ENCODE results near the gene PRXL2B.
"Not testable (repeated sequence)": the region's sequence is repeated elsewhere in the genome, so short reads cannot be mapped to it uniquely, and the experiment has no call there.

Gene PRXL2B

DNA sequence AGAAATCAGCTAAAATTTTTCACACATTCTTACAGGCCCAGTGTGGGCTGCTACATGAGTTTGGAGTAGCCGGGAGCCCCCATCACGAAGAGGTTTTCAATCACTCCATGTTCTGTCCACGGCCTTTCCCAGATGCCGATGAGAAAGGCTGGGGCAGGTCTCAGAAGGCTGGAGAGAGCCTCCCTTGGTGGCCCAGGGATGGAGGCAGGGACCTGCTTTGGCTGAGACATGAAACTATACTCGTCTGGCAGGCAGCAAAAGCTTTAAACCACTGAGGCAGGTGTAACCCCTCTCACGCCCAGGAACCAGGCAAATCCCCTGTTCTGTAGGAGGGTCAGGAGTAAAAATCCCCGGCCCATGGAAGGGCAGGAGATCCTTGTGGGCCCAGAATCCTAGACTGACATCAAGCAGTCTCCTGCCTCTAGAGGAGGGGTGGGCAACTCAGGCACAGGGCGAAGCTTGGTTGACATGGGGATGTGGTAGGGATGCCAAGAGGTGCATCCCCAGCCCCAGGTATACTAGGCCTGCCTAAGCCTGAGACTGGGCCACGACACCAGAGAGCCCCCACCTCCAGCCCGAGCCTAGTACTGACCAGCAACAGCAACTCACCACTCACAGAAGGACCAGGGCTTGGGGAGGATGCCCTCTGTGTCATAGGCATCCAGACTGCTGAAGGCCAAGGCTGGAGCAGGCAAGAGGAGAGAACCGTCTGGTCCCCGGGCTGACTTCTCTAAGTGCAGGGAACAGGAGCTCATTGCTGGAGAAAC is 37.2 kb downstream of the PRXL2B start:
- no peak for DNase-seq

DNA sequence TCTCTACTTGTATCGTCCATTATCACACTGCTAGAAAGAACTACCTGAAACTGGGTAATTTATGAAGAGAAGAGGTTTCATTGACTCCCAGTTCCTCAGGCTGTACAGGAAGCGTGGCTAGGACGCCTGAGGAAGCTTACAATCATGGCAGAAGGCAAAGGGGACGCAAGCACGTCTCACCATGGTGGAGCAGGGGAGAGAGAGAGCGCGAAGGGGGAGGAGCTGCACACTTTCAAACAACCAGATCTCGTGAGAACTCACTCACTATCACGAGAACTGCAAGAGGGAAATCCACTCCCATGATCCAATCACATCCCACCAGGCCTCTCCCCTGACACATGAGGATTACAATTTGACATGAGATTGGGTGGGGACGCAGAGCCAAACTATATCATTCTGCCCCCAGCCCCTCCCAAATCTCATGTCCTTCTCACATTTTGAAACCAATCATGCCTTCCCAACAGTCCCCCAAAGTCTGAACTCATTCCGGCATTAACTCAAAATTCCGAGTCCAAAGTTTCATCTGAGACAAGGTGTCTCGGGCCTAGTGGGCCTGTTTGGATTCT is 38.2 kb downstream of the PRXL2B start:
- DNase-seq, result no peak

DNA sequence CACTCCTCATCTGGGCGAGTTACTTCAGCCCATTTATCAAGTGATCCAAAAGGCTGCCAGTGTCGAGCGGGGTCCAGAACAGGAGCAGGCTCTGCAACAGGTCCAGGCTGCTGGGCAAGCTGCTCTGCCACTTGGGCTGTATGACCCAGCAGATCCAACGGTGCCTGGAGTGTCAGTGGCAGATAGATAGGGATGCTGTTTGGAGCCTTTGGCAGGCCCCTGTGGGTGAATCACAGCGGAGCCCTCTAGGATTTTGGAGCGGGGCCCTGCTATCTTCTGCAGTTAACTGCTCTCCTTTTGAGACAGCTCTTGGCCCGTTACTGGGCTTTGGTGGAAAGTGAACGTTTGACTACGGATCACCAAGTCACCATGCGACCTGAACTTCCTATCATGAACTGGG is 38.7 kb downstream of the PRXL2B start:
- no peak for DNase-seq

DNA sequence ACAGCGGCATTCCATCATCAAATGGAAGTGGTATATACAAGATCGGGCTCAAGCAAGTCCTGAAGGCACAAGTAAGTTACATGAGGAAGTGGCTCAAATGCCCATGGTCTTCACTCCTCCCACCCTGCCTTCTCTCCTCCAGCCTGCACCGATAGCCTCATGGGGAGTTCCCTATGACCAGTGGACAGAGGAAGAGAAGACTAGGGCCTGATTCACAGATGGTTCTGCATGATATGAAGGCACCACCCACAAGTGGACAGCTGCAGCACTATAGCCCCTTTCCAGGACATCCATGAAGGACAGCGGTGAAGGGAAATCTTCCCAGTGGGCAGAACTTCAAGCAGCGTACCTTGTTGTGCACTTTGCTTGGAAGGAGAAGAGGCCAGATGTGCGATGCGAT is 39.2 kb downstream of the PRXL2B start:
- not testable (repeated sequence) for DNase-seq

DNA sequence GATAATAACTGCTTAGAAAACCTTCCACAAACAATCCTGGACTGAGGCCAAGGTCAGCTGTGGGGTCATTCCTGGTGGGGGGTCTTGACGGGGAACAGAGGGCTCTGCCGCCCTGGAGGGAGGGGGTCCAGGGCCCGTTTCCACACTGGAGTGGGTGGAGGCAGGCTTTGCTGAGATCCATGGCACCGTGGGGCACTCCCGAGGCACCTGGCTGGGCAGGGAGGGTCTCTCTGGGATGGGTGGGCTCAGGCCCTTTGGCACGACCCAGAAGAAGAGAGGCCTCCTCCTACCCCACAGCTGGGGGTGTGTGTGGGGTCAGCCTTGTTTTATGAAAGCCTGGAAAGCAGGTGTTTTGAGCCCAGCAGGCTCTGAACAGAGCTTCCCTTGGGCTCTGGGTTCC is 41.2 kb downstream of the PRXL2B start:
- no peak for DNase-seq

DNA sequence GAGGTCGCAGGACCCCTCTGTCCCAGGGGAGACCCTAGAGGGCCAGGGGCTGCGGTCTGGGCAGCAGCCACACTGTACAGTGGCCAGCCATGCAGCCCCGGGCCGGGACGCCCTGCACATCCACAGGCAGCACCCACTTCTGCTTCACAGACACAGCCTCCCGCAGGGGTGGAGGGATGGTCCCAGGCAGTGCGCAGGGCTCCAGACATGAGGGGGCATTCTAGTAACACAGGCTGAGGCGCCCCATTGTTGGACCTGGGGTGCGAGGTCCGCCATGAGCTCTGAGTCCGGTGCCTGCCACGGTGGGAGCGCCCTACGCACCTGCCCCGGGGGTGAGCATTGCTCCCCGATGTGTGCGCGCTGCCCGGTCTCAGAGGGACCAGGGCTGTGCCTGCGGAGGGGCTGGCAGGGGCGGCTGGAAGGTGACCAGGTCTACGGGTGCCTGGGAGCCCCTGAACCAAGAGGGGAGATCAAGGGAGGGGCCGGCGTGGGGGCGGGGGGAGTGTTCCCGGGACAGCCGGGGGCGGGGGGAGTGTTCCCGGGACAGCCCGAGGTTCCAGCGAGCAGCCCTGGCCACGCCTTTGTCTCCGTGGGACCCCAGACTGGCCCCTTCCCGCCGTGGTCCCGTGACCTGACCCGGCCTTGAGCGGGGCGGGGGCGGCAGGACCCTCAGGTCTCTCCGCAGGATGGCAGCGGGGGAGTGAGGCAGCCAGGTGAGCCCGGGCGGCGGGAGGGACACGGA is 41.8 kb downstream of the PRXL2B start:
- DNase-seq, result no peak

DNA sequence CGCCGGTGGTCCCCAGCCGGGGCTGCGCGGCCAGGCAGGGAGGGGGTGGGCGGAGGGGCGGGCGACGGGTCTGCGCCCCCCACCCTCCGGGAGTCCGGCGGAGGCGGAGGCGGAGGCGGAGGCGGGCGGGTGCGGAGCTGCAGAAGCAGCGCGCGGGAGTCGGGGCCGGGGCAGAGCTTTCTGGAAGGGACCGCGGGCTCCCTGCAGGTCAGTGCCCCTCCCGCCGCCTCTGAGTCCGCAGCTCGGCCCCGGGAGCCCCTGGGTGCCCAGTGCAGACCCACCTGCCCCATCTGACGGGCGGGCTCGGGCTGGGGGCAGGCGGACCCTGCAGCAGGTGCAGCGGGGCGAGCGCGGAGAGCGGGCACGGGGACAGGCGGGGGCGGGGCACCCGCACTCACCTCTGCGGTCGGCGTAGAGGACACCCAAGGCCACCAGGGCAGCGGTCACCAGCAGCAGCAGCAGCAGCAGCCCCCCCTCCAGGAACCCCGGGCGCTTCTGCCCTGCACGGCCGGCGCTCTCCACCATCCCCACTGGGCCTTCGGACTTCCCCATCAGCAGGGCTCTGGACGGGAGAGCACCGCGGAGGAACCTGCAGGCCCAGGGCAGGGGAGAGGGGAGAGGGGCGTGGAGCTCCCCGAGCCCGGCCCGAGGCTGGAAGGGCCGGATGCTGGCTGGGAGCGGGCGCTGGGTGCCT is 42.5 kb downstream of the PRXL2B start:
- DNase-seq, result no peak

DNA sequence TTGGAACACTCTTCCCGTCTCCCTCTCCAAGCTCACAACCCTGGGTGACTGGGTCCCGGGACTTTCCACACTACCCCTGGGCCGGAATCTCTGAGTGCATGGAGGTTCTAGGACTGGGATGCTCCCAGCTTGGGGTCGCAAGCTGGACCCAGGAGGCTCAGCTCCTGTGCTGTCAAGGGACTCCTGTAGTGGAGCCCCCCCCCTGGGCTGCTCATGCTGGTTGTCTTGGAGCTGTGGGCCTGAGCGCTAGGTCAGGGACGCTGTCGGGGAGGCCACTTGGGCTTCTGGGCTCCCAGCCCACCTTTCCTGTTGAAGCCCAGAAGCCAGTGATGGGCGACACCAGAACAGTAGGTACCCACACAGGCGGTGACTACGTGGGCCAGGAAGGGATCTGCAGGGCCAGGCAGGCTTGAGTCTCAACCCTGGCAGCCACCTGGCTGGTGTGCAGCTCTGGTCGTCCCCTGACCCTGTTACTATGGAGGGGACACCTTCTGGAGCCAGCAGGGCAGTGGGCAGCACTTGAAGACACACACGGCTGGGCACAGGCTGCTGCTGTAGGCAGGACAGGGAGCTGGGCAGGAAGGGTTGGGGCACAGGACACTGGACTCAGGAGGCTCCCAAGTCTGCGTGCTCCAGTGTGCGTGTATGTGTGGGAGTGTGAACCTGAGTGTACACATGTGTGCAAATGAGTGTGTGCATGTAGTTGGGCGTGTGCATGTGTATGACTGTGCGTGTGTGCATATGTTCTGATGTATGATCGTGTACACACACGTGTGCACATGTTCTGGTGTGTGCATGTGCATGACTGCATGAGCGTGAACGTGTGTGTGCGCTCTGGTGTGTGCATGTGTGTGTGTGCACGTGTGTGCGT is 43.3 kb downstream of the PRXL2B start:
- DNase-seq, result no peak

DNA sequence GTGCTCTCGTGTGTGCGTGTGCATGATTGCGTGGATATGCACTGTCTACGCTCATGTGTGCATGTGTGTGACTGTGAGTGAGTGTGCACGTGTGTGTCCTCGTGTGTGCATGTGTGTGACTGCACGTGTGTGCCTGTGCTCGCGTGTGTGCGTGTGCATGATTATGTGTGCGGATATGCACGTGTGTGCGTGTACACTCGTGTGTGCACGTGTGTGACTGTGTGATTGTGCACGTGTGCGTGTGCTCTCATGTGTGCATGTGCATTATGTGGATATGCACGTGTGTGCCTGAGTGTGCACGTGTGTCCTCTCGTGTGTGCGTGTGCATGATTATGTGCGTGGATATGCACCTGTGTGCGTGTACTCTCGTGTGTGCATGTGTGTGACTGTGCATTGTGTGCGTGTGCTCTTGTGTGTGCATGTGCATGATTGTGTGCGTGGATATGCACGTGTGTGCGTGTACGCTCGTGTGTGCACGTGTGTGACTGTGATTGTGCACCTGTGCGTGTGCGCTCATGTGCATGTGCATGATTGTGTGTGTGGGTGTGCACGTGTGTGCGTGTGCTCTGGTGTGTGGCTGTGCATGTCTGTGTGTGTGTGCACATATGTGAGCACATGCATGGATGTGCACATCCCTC is 44.0 kb downstream of the PRXL2B start:
- DNase-seq, result no peak

DNA sequence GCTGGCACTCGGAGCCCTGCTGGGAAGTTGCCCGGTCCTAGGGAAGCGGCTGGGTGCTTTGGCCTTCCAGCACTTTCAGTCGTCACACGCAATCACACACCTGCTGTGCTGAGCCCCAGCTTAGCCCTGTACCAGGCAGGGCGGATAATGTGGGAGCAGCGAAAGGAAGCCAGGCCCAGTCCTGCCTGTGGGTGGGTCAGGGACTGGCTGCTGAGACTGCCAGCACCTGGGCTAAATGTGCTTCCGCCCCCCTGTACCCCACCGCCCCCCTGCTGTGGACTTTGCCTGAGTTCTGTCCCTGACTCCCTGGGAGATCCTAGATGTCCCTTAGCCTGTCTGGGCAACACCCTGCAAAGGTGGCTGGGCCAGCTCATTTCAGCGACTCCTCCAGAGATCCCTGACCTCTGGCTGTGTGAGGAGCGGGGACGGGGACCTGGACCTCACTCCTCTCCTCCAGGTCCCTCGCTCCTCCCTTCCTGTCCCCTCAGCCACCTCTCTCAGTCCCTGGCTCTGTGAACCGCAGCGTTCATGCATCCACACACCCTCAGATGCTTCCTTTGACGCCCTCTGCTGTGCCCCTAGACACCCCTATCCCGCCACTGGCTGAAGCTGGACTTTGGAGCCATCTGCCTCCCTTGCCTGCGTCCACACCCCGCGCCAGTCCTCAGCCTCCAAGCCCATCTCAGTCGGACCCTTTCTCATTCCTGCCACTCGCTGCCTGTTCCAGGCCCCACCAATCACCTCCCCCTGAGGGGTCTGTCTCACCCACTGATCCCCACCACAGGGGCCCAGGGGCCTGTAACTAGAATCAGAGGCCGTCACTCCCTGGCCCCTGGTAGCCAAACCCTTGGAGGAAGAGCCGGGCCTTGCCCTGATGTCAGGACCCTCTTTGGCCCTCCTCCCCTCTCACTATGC is 44.8 kb downstream of the PRXL2B start:
- DNase-seq, result no peak

DNA sequence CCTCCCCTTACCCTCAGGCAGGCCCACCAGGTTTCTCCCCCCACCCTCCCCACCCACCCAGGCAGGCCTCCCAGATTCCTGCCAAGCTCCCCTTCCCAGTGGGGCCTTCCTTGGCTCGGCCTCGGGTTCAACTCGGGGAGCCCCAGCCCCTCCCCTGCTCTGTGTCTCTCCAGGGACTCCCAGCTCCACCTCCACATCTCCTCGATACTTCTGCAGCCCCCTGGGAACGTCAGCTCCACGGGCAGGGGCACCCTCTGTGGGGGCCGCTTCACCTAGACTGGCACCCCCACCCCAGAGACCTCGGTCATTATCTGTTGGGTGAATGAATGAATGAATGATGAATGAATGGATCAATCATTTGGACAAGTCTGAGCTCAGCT is 45.5 kb downstream of the PRXL2B start:
- DNase-seq, result no peak

DNA sequence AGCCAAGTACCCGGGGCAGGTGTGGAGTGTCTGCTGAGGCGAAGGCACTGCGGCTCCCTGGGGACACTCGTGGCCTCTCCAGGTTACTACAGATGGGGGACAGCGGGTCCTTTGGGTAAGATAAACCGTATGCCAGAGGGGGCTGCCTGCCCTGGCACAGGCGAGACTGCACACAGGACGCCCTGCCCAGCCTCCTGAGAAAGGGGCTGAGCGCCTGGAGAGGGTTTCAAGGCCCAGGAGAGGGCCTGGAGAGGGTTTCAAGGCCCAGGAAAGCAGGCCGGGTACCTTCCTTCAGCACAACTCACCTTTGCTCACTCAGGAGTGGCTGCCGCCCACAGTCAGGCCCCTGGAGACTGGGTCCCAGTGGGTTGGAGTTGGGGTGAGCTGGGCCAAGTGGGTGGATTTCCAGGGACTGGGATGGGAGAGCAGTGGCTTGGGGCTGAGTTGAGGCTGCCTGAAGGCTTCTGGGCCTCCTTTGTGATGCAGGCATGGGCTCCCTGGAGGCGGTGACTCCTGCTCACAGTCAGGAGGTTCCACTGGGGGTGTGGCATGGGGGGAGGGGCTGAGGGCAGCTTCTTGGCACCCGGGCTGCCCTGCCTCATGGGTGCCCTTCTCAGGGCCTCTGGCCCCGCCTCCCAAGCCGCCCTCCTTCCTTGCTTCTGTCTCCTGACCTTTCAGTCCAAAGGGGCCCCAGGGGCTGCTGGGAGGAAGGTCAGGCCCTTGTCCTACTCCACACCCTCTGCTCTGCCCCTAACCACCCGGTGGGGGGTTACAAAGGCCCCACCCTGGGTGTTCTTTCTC is 46.2 kb downstream of the PRXL2B start, which contains the start of gene MMEL1:
TSS of gene MMEL1 (minus strand) at position 456 of the 801 bp plus-strand sequence. CDS start 3,532 bp downstream, outside the sequence.
- no peak for DNase-seq

DNA sequence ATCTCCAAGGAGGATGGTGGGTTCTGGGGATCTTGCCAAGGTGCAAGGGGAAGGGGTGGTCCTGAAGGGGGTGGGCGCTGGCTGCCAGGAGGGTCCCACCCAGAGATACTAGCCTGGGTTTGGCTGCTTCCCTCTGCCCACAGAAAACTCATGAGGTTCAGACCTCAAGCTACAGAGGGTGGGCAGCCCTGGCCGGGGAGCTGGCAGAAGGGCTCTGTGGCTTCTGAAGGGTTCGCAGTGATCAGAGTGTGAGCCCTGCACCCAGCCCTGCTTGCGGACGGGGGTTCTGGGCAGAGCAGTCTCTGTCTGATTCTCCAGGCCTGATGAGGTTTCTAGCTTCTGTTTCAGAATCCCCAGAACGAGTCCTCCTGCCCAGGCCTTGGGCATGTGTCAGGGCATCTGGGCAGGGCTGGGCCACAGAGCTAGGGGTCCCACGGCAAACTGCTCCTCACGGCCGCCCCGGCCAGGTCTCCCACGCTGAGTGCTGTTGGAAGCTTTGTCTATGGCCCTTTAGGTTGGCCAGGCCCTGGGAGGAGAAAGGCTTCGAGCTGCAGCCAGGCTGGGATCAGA is 46.9 kb downstream of the PRXL2B start:
- DNase-seq, result no peak

DNA sequence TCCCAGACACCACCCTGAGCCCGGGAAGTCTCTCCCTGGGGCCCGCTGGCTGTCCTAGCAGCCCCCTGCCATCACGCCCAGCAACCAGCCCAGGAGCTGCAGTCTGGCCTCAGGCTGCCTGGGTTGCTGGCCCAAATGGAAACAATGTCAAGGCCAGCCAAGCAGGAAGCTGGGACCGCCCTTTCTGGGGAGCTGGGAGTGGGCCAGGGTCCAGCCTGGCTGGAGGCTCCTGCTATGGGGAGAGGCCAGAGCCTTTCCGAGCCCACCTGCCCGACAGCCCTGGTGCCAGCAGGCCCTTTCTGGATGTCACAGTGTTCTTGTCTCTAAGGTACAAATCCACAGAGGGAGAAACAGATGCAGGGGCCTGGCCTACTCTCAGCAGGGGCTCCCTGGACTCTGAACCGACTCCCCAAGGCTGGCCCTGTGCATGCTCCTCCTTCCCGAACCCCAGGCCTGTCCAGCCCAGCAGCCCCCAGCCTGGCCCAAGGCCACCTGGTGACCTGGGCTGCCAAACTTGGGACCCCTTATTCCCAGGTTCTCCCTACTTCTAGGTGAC is 47.4 kb downstream of the PRXL2B start:
- DNase-seq, result no peak

DNA sequence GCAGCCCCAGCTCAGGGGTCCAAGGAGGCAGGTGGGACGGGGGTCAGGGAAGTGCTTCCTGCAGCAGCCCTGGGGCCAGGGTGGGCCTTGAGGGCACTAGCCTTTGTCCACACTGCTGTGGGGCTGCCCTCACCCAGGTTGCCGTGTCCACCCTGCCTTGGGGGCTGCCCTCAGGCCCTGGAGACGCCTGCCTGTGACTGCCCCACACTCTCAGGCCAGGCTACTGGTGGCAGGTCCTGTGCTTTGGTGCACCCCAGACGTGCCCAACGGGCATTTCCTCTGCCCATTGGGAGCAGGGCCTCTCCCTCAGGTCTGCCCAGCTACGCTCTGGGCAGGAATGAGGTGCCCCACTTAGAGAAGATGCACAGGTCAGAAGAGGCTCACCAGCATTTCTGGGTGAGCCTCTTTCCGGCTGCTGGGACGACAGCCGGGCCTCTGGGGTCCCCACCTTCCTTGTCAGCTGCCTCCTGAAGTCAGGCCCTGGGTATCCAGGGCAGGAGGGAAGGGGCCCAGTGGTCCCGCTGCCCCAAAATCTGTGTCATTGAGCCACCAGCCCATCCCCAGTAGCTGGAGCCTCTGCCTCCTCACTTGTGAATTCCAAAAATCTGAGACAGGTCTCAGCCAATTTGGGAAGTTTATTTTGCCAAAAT is 48.9 kb downstream of the PRXL2B start:
- no peak for DNase-seq

DNA sequence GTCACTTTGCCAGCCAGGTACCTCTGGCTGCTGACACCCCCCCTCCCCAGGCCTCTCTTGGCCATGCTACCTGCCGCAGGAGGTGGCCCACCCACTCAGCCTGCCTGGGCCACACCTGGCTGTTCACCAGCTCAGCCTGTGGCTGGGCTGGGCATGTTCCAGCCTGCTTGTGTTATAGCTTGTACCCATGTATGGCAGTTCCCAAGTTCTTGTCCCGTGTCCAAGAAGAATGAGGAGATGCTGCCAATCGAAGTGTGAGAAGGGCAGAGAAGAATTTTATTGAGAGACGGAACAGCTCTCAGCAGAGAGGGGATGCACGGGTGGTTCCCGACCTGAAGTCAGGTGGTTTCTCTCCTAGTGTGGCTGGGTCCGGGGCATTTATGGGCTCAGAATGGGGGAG is 50.2 kb downstream of the PRXL2B start:
- DNase-seq, result no peak

DNA sequence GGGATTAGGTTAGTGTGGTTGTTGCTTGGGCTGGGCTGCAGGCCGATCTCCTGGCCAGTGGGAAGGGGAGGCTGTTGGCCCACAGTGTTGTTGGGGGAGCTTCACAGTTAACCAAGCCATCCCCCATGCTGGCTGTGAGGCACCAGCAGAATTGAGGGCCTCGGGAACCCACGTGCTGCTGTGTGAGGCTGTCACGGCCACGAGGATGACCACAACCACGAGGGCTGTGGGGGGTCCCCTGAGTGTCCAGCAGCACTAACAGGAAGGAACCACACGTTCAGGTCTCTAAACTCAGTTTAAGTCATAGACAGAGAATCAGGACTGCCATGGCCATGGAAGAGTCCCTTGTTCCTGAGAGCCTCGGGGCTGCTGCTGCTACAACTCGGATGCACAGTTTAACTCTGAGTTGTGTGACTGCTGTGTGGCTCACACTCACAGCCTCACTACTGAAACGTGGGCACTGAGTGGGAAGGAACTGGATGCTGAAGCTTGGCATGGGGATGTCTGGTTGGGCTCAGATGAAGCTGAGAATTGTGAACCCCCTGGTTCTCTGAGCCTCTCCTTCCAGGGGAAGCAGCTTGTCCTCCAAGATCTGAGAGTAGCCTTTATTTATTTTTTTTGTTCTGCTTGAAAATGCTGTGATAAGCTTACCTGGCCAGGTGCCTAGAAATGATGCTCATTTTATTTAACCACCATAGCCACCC is 51.0 kb downstream of the PRXL2B start:
- DNase-seq, result no peak
